Transverse colon (tissue), 4 donors: ENCODE results near the gene EPHA1. TPM values are rescaled to one million over a fixed set of nuclear protein-coding genes. Genes with fewer than 3 reads are reported as not detected.

Experiments used
- DNase-seq: peaks from one replicate; pipeline ENCODE4 v3.0.0-alpha.2; 2019
- H3K27ac ChIP-seq, 4 donors: fragments of 200-600 bp; sonication (generic); 2 replicates each; pipeline ENCODE4 v1.5.1; 2016 to 2018; ENCODE audit warnings: inconsistent platforms in 4 of 4
- H3K27me3 ChIP-seq: fragments of 200-600 bp; sonication (generic); 2 replicates; pipeline ENCODE4 v1.5.1; 2017; ENCODE audit warnings: inconsistent platforms
- H3K36me3 ChIP-seq, 4 donors: fragments of 200-600 bp; sonication (generic); 2 replicates each; pipeline ENCODE4 v1.5.1; 2017 to 2019; ENCODE audit warnings: inconsistent platforms in 4 of 4
- H3K4me1 ChIP-seq, 4 donors: fragments of 200-600 bp; sonication (generic); 2 replicates each; pipeline ENCODE4 v1.5.1; 2017 to 2020; ENCODE audit warnings: inconsistent platforms in 4 of 4
- H3K4me3 ChIP-seq, 4 donors: fragments of 200-600 bp; sonication (generic); 1 replicate in 1 of 4; 2 replicates in 3 of 4; pipeline versions ENCODE4 v1.5.1 to v1.6.1; 2017 to 2019; ENCODE audit warnings: inconsistent platforms in 4 of 4
- H3K9me3 ChIP-seq, 2 donors: fragments of 200-600 bp; sonication (generic); 2 replicates each; pipeline ENCODE4 v1.5.1; 2017 to 2019; ENCODE audit warnings: inconsistent platforms in 2 of 2
- EP300 ChIP-seq: sonication (generic); formaldehyde crosslinking; IDR thresholded peaks from one replicate; pipeline ENCODE4 v1.6.1; 2017; ENCODE audit warnings: antibody characterized with exemption, low read depth
- POLR2A ChIP-seq: fragments of 450-650 bp; IDR thresholded peaks from one replicate; pipeline ENCODE4 v1.6.1; 2016; ENCODE audit warnings: antibody characterized with exemption, mild to moderate bottlenecking, moderate library complexity
- POLR2AphosphoS5 ChIP-seq, 3 donors: sonication (generic); formaldehyde crosslinking; IDR thresholded peaks; one replicate each; pipeline ENCODE4 v1.6.1; 2016; ENCODE audit warnings: antibody characterized with exemption in 3 of 3
- WGBS, 2 donors: methylation state at CpG; one replicate each; pipeline ENCODE4 v1.1.5; 2018; ENCODE audit warnings: low coverage in 1 of 2; 5-methylcytosine and 5-hydroxymethylcytosine counted together
- in situ Hi-C, 4 donors: fragments of 200-750 bp; cut with MboI; loops; one replicate each; pipeline versions ENCODE4 v1.15.0 to v1.15.1; 2017; ENCODE audit warnings: low sequenced_read_pairs in 3 of 4, low pct_ligation_motif_present in 1 of 4, low pct_unique_long_range_greater_than_20kb in 1 of 4
- intact Hi-C: fragments of 100-400 bp; cut with DNase I; formaldehyde crosslinking; loops from one replicate; pipeline ENCODE4 v1.15.1; 2023; ENCODE audit warnings: low total_unique reads
- total RNA-seq, 4 donors: library from RNA; depleted of rRNA; stranded (reverse); fragments of >200 nt; gene quantifications; one replicate each; pipeline ENCODE4 v1.1.0, GENCODE V29; 2016
- TF ChIP-seq, protein P1 (sequence below), 5 experiments: fragments of 200-600 bp in 3 of 5; fragments of 450-650 bp in 2 of 5; sonication (generic) in 3 of 5; IDR thresholded peaks; 1 replicate in 2 of 5; 2 replicates in 3 of 5; pipeline ENCODE4 v1.5.1; 2016 to 2017; ENCODE audit warnings: antibody characterized with exemption in 5 of 5, inconsistent platforms in 3 of 5, mild to moderate bottlenecking in 2 of 5, moderate library complexity in 1 of 5

EPHA1 gene
- total RNA-seq, 4 donors from 2014 or later, result 21.1 to 29.9 (median 24.8) TPM

DNA sequence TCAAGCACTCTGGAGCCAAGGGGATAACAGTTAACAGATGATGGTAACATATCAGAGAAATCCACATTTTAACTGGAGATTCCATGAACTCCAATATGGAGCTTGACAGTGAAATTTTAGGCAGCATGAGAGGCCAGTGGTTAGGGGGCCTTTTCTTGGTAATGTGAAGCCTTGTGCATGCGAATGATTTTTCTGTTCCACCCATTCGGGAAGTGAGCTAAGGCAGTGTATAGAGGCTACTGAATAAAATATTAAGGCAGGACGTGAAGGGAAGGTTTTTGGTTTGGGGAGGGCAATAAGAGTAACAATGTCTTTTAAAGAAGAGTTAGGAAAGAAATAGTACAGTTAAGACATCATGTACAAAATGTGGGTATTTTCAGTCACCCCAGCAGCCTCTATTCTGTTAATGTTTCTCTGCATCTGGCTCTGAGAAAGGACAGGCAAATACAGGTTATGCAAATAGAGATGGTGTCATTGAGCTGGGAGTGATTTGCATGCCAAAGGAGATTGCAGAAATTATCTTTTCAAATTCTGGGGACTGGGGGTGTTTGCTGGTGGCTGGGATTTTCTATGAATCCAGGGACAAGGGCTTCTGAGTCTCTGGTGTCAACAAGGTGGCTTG, 27.8 kb upstream of the EPHA1 start:
- no peak overlapping the region for H3K4me3 ChIP-seq
- TF ChIP-seq POLR2AphosphoS5 (IDR thresholded peaks at IDR 0.05), result no peak
- TF ChIP-seq, protein P1, sequence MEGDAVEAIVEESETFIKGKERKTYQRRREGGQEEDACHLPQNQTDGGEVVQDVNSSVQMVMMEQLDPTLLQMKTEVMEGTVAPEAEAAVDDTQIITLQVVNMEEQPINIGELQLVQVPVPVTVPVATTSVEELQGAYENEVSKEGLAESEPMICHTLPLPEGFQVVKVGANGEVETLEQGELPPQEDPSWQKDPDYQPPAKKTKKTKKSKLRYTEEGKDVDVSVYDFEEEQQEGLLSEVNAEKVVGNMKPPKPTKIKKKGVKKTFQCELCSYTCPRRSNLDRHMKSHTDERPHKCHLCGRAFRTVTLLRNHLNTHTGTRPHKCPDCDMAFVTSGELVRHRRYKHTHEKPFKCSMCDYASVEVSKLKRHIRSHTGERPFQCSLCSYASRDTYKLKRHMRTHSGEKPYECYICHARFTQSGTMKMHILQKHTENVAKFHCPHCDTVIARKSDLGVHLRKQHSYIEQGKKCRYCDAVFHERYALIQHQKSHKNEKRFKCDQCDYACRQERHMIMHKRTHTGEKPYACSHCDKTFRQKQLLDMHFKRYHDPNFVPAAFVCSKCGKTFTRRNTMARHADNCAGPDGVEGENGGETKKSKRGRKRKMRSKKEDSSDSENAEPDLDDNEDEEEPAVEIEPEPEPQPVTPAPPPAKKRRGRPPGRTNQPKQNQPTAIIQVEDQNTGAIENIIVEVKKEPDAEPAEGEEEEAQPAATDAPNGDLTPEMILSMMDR (IDR thresholded peaks at IDR 0.05), result no peak
- TF ChIP-seq POLR2A, result no peak
- no peak for TF ChIP-seq EP300
- H3K27ac ChIP-seq, result no peak overlapping the region
- peaks cover 0 to 13% (median 6%) of the 10 kb centered on the region in 4 donors for H3K4me1 ChIP-seq
- no peaks in the 10 kb centered on the region for H3K27me3 ChIP-seq
- no peaks in the 10 kb centered on the region for H3K36me3 ChIP-seq
- intact Hi-C loops (no loop called here), in situ Hi-C loops (loop anchor here in 1 of 4 donors (25.0 kb wide), 1 partner anchor 424 kb away; no protein-coding TSS in a partner anchor)
- no peaks in the 10 kb centered on the region for H3K9me3 ChIP-seq
- DNase-seq, result no peak
- 80 to 85% methylated on average over 1 to 3 of the region's 3 CpGs for WGBS, 2 donors

GRCh38 chr7:143435266-143435665, 26.6 kb upstream of the EPHA1 start:
- TF ChIP-seq POLR2A (no peak), POLR2AphosphoS5 (IDR thresholded peaks at IDR 0.05) (no peak), EP300 (no peak)
- TF ChIP-seq, protein P1 (IDR thresholded peaks at IDR 0.05), result no peak
- no peak overlapping the region for H3K4me3 ChIP-seq
- no peaks in the 10 kb centered on the region for H3K9me3 ChIP-seq
- H3K4me1 ChIP-seq, result peaks cover 0 to 13% (median 6%) of the 10 kb centered on the region in 4 donors
- in situ Hi-C loops, result loop anchor here in 1 of 4 donors (25.0 kb wide), 1 partner anchor 423 kb away; no protein-coding TSS in a partner anchor
- H3K27ac ChIP-seq, result no peak overlapping the region
- no peaks in the 10 kb centered on the region for H3K27me3 ChIP-seq
- H3K36me3 ChIP-seq, result no peaks in the 10 kb centered on the region
- 73 to 78% methylated on average over 2 of the region's 2 CpGs for WGBS, 2 donors
- no peak for DNase-seq
- intact Hi-C loops, result no loop called here

- H3K4me3 ChIP-seq, result no peak overlapping the region
- H3K9me3 ChIP-seq, result no peaks in the 10 kb centered on the region
- peaks cover 0 to 13% (median 6%) of the 10 kb centered on the region in 4 donors for H3K4me1 ChIP-seq
- H3K27ac ChIP-seq, result no peak overlapping the region
- 70 to 73% methylated on average over 2 to 9 of the region's 9 CpGs for WGBS, 2 donors
- in situ Hi-C loops (loop anchor here in 1 of 4 donors (25.0 kb wide), 1 partner anchor 422 kb away; no protein-coding TSS in a partner anchor), intact Hi-C loops (no loop called here)
- no peaks in the 10 kb centered on the region for H3K36me3 ChIP-seq
- DNase-seq, result peak; percentile 53
- TF ChIP-seq, protein P1 (IDR thresholded peaks at IDR 0.05), result no peak
- TF ChIP-seq EP300, result no peak
- H3K27me3 ChIP-seq, result no peaks in the 10 kb centered on the region
Measured at GRCh38 chr7:143434660-143435059, 26.0 kb upstream of the EPHA1 start.

DNA sequence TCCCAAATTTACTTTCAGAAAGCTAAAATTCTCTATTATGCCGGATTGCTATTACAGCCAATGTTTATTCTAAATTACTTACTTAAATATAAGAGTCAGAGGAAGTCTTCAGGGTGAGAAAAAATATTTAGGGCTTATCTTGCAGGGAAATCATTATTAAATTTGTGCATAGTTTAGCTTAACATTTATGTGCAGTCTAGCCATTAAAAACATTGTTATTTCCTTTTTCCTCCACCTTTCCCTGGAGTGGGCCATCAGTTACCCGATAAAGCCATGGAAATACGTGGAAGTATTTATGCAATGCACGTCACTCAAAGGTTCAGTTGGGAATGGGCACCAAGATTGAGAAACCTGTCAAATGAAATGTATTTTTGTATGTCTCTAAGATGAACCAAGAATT, 25.1 kb upstream of the EPHA1 start:
- 92 to 98% methylated on average over 4 of the region's 4 CpGs for WGBS, 2 donors
- in situ Hi-C loops (loop anchor here in 1 of 4 donors (25.0 kb wide), 1 partner anchor 421 kb away; no protein-coding TSS in a partner anchor), intact Hi-C loops (no loop called here)
- no peak for DNase-seq
- H3K27ac ChIP-seq, result no peak overlapping the region
- TF ChIP-seq, protein P1 (IDR thresholded peaks at IDR 0.05), result no peak
- TF ChIP-seq POLR2AphosphoS5 (IDR thresholded peaks at IDR 0.05), result no peak
- TF ChIP-seq EP300, result no peak
- no peak for TF ChIP-seq POLR2A
- no peak overlapping the region for H3K4me3 ChIP-seq
- no peaks in the 10 kb centered on the region for H3K9me3 ChIP-seq
- H3K36me3 ChIP-seq, result no peaks in the 10 kb centered on the region
- peaks cover 0 to 13% (median 6%) of the 10 kb centered on the region in 4 donors for H3K4me1 ChIP-seq
- no peaks in the 10 kb centered on the region for H3K27me3 ChIP-seq
